H1 (cell line): ENCODE results near the gene INVS. TPM values are rescaled to one million over a fixed set of nuclear protein-coding genes. Genes with fewer than 3 reads are reported as not detected.

Experiments used
- CTCF ChIA-PET: fragments of 300-600 bp; sonication (Branson Sonifier 250); formaldehyde crosslinking; loops from one replicate; lab custom pipeline; 2021; ENCODE audit not compliant: partially characterized antibody; lab: Charles Lee
- POLR2A ChIA-PET: fragments of 300-600 bp; sonication (Branson Sonifier 250); formaldehyde crosslinking; loops from one replicate; lab custom pipeline; 2021; ENCODE audit warnings: inconsistent platforms; ENCODE audit not compliant: partially characterized antibody; lab: Charles Lee
- DNase-seq, 2 experiments: peaks; one replicate each; pipeline versions ENCODE4 v3.0.0 to v3.0.0-alpha.2; 2010 to 2022; ENCODE audit warnings: low spot score in 2 of 2, low read depth in 1 of 2, mixed read lengths in 1 of 2
- FAIRE-seq: peaks from 2 replicates; lab custom pipeline; 2011; peaks lifted over from hg19 to GRCh38; lab: Jason Lieb, UNC
- H2AFZ ChIP-seq: 2 replicates; pipeline ENCODE4 v1.8.1; 2012; ENCODE audit warnings: low read length, inconsistent platforms
- H2AK5ac ChIP-seq: 2 replicates; pipeline ENCODE4 v1.6.1; 2013; ENCODE audit warnings: low read depth, low read length
- H2BK120ac ChIP-seq: replicated peaks from 2 replicates; pipeline ENCODE3; 2013; ENCODE audit warnings: low read depth, low read length, inconsistent platforms
- H2BK12ac ChIP-seq: 2 replicates; pipeline ENCODE4 v1.6.1; 2013; ENCODE audit warnings: low read depth, low read length
- H2BK15ac ChIP-seq: 2 replicates; pipeline ENCODE4 v1.6.1; 2013; ENCODE audit warnings: low read length
- H2BK20ac ChIP-seq: 2 replicates; pipeline ENCODE4 v1.6.1; 2013; ENCODE audit warnings: low read length
- H2BK5ac ChIP-seq: 2 replicates; pipeline ENCODE4 v1.6.1; 2013; ENCODE audit warnings: low read depth, low read length
- H3K14ac ChIP-seq: 2 replicates; pipeline ENCODE4 v1.6.1; 2013; ENCODE audit warnings: inconsistent platforms; ENCODE audit not compliant: insufficient read length
- H3K18ac ChIP-seq: 2 replicates; pipeline ENCODE4 v1.6.1; 2013; ENCODE audit warnings: low read length; ENCODE audit errors: extremely low read depth
- H3K23ac ChIP-seq: 2 replicates; pipeline ENCODE4 v1.6.1; 2013; ENCODE audit warnings: inconsistent platforms; ENCODE audit not compliant: insufficient read length
- H3K23me2 ChIP-seq: 2 replicates; pipeline ENCODE4 v1.6.1; 2013; ENCODE audit warnings: low read depth, low read length
- H3K27ac ChIP-seq: 2 replicates; pipeline ENCODE4 v1.6.1; 2011; ENCODE audit warnings: low read depth, low read length, inconsistent platforms
- H3K27me3 ChIP-seq, 4 experiments: replicated peaks in 1 of 4; 1 replicate in 1 of 4; 2 replicates in 3 of 4; pipeline versions ENCODE4 v1.6.1 to v1.8.1; 2011 to 2013; ENCODE audit warnings: low read length in 3 of 4, mild to moderate bottlenecking in 3 of 4, inconsistent platforms in 2 of 4, mixed read lengths in 2 of 4, moderate library complexity in 1 of 4; ENCODE audit not compliant: control insufficient read depth in 3 of 4, insufficient read depth in 3 of 4; ENCODE audit errors: extremely low read depth in 1 of 4
- H3K36me3 ChIP-seq, 4 experiments: 2 replicates each; pipeline versions ENCODE4 v1.6.1 to v1.8.1; 2011 to 2013; ENCODE audit warnings: mild to moderate bottlenecking in 4 of 4, low read length in 3 of 4, moderate library complexity in 2 of 4, control low read depth in 1 of 4, inconsistent platforms in 1 of 4; ENCODE audit not compliant: insufficient read depth in 4 of 4, control insufficient read depth in 2 of 4
- H3K4ac ChIP-seq: replicated peaks from 2 replicates; pipeline ENCODE3; 2013; ENCODE audit warnings: low read length, low read depth, mixed read lengths, inconsistent platforms; ENCODE audit not compliant: insufficient read length
- H3K4me1 ChIP-seq, 4 experiments: replicated peaks in 1 of 4; 1 replicate in 1 of 4; 2 replicates in 3 of 4; pipeline versions ENCODE4 v1.6.1 to v1.8.1; 2011 to 2013; ENCODE audit warnings: low read length in 3 of 4, inconsistent platforms in 2 of 4, mixed read lengths in 1 of 4; ENCODE audit not compliant: insufficient read depth in 4 of 4, control insufficient read depth in 3 of 4
- H3K4me2 ChIP-seq, 2 experiments: 2 replicates each; pipeline versions ENCODE4 v1.6.1 to v1.8.1; 2011 to 2013; ENCODE audit warnings: low read depth in 2 of 2, low read length in 2 of 2, control low read depth in 1 of 2, inconsistent platforms in 1 of 2, mild to moderate bottlenecking in 1 of 2; ENCODE audit not compliant: insufficient read depth in 1 of 2
- H3K4me3 ChIP-seq, 4 experiments: fragments of 200-600, 300-600 bp in 1 of 4; sonication (generic), shearing (Covaris generic), sonication (Bioruptor Twin) in 1 of 4; 2 replicates each; pipeline versions ENCODE4 v1.5.1 to v1.8.1; 2011 to 2016; ENCODE audit warnings: low read length in 4 of 4, low read depth in 3 of 4, control low read depth in 2 of 4, inconsistent platforms in 2 of 4, mild to moderate bottlenecking in 2 of 4, mixed read lengths in 1 of 4, moderate library complexity in 1 of 4; ENCODE audit not compliant: insufficient read depth in 2 of 4; ENCODE audit errors: extremely low read depth in 1 of 4
- H3K56ac ChIP-seq: replicated peaks from 2 replicates; pipeline ENCODE3; 2013; ENCODE audit warnings: low read depth, mild to moderate bottlenecking, mixed read lengths, low read length, inconsistent platforms; ENCODE audit not compliant: insufficient read length
- H3K79me1 ChIP-seq: 2 replicates; pipeline ENCODE4 v1.6.1; 2013; ENCODE audit warnings: low read depth, low read length, control low read depth
- H3K79me2 ChIP-seq, 2 experiments: 2 replicates each; pipeline versions ENCODE4 v1.6.1 to v1.8.1; 2012 to 2013; ENCODE audit warnings: low read length in 2 of 2, mild to moderate bottlenecking in 2 of 2, inconsistent platforms in 1 of 2; ENCODE audit not compliant: insufficient read depth in 2 of 2, control insufficient read depth in 1 of 2
- H3K9ac ChIP-seq, 4 experiments: replicated peaks in 1 of 4; 1 replicate in 1 of 4; 2 replicates in 3 of 4; pipeline versions ENCODE4 v1.6.1 to v1.8.1; 2011 to 2013; ENCODE audit warnings: low read depth in 3 of 4, low read length in 3 of 4, control low read depth in 2 of 4, mild to moderate bottlenecking in 2 of 4, moderate library complexity in 2 of 4, inconsistent platforms in 1 of 4; ENCODE audit errors: extremely low read depth in 1 of 4
- H3K9me3 ChIP-seq, 2 experiments: 2 replicates each; pipeline versions ENCODE4 v1.6.1 to v1.8.1; 2012 to 2013; ENCODE audit warnings: mild to moderate bottlenecking in 2 of 2, moderate library complexity in 2 of 2, control low read depth in 1 of 2, inconsistent platforms in 1 of 2, low read depth in 1 of 2, low read length in 1 of 2, mixed read lengths in 1 of 2; ENCODE audit not compliant: insufficient read depth in 2 of 2
- H4K20me1 ChIP-seq, 2 experiments: replicated peaks in 1 of 2; 2 replicates each; pipeline versions ENCODE3 to v1.8.1; 2011 to 2013; ENCODE audit warnings: inconsistent platforms in 2 of 2, low read length in 2 of 2, mild to moderate bottlenecking in 1 of 2; ENCODE audit not compliant: insufficient read depth in 2 of 2, control insufficient read depth in 1 of 2
- H4K5ac ChIP-seq: 2 replicates; pipeline ENCODE4 v1.6.1; 2013; ENCODE audit warnings: low read length, low read depth, mixed read lengths, inconsistent platforms; ENCODE audit not compliant: insufficient read length
- H4K8ac ChIP-seq: 2 replicates; pipeline ENCODE4 v1.8.0; 2013; ENCODE audit warnings: mild to moderate bottlenecking, moderate library complexity, low read length, inconsistent platforms; ENCODE audit not compliant: insufficient read depth; ENCODE audit errors: extremely low read depth
- H4K91ac ChIP-seq: replicated peaks from 2 replicates; pipeline ENCODE3; 2013; ENCODE audit warnings: low read length, mixed read lengths, inconsistent platforms; ENCODE audit not compliant: insufficient read length
- CBX5 ChIP-seq: fragments of 300-800, 300-1000 bp; sonication (generic); IDR thresholded peaks from 2 replicates; pipeline ENCODE4 v1.7.1; 2016; ENCODE audit warnings: antibody characterized with exemption, low read length, low read depth
- CHD1 ChIP-seq: IDR thresholded peaks from 2 replicates; pipeline ENCODE4 v1.6.1; 2012; ENCODE audit warnings: low read depth, low read length, improper control_type of control experiment
- CHD2 ChIP-seq: IDR thresholded peaks from 2 replicates; pipeline ENCODE4 v1.6.1; 2012; ENCODE audit warnings: low read length, improper control_type of control experiment
- JUN ChIP-seq: IDR thresholded peaks from 2 replicates; pipeline ENCODE4 v1.6.1; 2011; ENCODE audit warnings: low read depth, mild to moderate bottlenecking, improper control_type of control experiment, low read length
- KDM4A ChIP-seq: IDR thresholded peaks from one replicate; pipeline ENCODE4 v1.7.1; 2012; ENCODE audit warnings: low read depth, mild to moderate bottlenecking, moderate library complexity, low read length, inconsistent platforms; ENCODE audit not compliant: severe bottlenecking
- SAP30 ChIP-seq: fragments of 300-600 bp; sonication (generic); IDR thresholded peaks from 2 replicates; pipeline ENCODE4 v1.7.1; 2012; ENCODE audit warnings: low read length, moderate library complexity, mild to moderate bottlenecking, inconsistent platforms; ENCODE audit not compliant: insufficient read depth, insufficient replicate concordance
- TAF1 ChIP-seq: IDR thresholded peaks from 2 replicates; pipeline ENCODE4 v1.6.1; 2011; ENCODE audit warnings: mild to moderate bottlenecking, low read depth, low read length
- WGBS, 2 experiments: shearing (Covaris generic) in 1 of 2; methylation state at CpG; one replicate each; pipeline versions ENCODE4 v1.1.6 to v1.1.7; 2013 to 2015; ENCODE audit warnings: low lambda C conversion rate in 2 of 2, mixed read lengths in 2 of 2, inconsistent platforms in 1 of 2, low coverage in 1 of 2, missing lambda C conversion rate in 1 of 2; ENCODE audit not compliant: insufficient replicate concordance in 2 of 2, insufficient coverage in 1 of 2, insufficient read length in 1 of 2; ENCODE audit errors: extremely low coverage in 1 of 2, missing lambda C conversion rate in 1 of 2; 5-methylcytosine and 5-hydroxymethylcytosine counted together
- polyA plus RNA-seq, 7 experiments: library from polyadenylated mRNA; depleted of rRNA in 3 of 7; stranded (reverse) in 5 of 7; unstranded in 2 of 7; fragments of >200 nt in 5 of 7; fragments of 200-250 nt in 2 of 7; gene quantifications; 1 replicate in 5 of 7; 2 replicates in 1 of 7; 4 replicates in 1 of 7; pipeline versions ENCODE4 v1.2.1 to v1.2.3, GENCODE V29; 2011 to 2013; ENCODE audit warnings: missing spikeins in 2 of 7, mixed read lengths in 2 of 7
- total RNA-seq: library from RNA; stranded (reverse); fragmentation: NEBNext Ultra II Directional; extraction: Animal tissue kit (Norgen Biotek cat#: 25700); gene quantifications from 2 replicates; pipeline ENCODE4 v1.2.1, GENCODE V29; 2021
- TF ChIP-seq, protein P1 (sequence below): IDR thresholded peaks from 2 replicates; pipeline ENCODE4 v1.6.1; 2011; ENCODE audit warnings: low read length, improper control_type of control experiment

The INVS gene
- total and polyA plus RNA-seq, 2 of the 8 experiments (the other 6 are each of a cell fraction or from before 2014, with no cell fraction given) = 4.1 to 6.9 TPM

DNA sequence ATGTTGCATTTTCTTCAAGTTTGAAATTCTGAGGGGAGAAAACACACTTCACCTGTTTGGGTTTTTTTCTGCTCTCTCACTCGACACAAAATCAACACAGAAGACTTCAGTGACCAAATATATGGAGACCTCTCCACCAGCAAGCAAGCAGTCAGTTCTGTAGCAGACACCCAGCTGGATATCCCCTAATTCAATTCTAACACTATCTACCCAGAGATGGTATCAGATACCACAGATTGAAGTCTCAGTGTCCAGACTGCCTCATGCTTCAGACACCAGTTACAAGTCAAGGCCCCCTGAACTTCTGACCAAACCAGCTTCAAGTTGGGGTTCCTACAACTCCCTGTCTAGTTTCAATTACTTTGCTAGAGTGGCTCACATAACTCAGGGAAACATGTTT, 97.8 kb downstream of the INVS start:
- Histone ChIP-seq H3K23ac (no peak overlapping the region), H3K79me2 (no peaks in the 10 kb centered on the region), H2BK12ac (no peak overlapping the region), H3K9me3 (no peaks in the 10 kb centered on the region), H4K5ac (no peak overlapping the region), H3K18ac (no peak overlapping the region), H2BK5ac (no peak overlapping the region), H4K8ac (no peak overlapping the region), H3K79me1 (no peaks in the 10 kb centered on the region), H3K4me3 (no peak overlapping the region), H3K9ac (no peak overlapping the region), H3K14ac (no peak overlapping the region), H4K91ac (no peak overlapping the region), H3K27ac (no peak overlapping the region), H3K4me2 (no peak overlapping the region), H2BK20ac (no peak overlapping the region), H3K4me1 (peaks cover 0 to 1% (median 0%) of the 10 kb centered on the region in 4 experiments; a peak in 1 of 7 replicates), H2BK120ac (no peak overlapping the region), H3K4ac (no peak overlapping the region), H3K23me2 (no peaks in the 10 kb centered on the region), H3K56ac (no peak overlapping the region), H4K20me1 (no peaks in the 10 kb centered on the region), H2AFZ (no peak overlapping the region), H3K27me3 (no peaks in the 10 kb centered on the region), H3K36me3 (no peaks in the 10 kb centered on the region), H2BK15ac (no peak overlapping the region), H2AK5ac (no peak overlapping the region)
- TF ChIP-seq SAP30 = no peak
- no peak for TF ChIP-seq CHD2
- TF ChIP-seq, protein P1, sequence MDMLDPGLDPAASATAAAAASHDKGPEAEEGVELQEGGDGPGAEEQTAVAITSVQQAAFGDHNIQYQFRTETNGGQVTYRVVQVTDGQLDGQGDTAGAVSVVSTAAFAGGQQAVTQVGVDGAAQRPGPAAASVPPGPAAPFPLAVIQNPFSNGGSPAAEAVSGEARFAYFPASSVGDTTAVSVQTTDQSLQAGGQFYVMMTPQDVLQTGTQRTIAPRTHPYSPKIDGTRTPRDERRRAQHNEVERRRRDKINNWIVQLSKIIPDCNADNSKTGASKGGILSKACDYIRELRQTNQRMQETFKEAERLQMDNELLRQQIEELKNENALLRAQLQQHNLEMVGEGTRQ = no peak
- TF ChIP-seq CBX5 = no peak
- no peak for TF ChIP-seq JUN
- TF ChIP-seq TAF1 = no peak
- no peak for TF ChIP-seq CHD1
- TF ChIP-seq KDM4A = no peak
- ChIA-PET POLR2A (interaction anchor here (0.8 kb wide), 1 partner anchor 64 kb away, joined by 3 read pairs; no protein-coding TSS in a partner anchor), CTCF (interaction anchor here (0.8 kb wide), 1 partner anchor 26 kb away, joined by 4 read pairs; no protein-coding TSS in a partner anchor)
- WGBS, 2 experiments = 100% methylated on average over 1 of the region's 1 CpG; no CpG with 5 or more reads in 1 of the 2 experiments
- FAIRE-seq (no peak), DNase-seq (no peak)
